ENCODE data around the gene FASTKD1.

The FASTKD1 gene

DNA sequence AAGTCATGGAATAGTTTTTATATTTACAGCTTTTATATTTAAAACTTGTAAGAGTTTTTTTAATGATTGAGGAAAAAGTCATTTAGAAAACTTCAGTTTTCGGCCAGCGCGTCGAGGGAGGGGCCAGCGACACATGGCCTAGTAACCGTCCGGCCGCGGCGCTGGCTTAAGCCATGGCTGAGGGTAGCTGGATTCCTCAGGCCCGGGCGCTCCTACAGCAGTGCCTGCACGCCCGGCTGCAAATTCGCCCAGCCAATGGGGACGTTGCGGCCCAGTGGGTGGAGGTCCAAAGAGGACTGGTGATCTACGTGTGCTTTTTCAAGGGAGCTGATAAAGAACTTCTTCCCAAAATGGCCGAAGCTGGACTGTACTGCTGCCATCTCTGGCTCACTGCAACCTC, 69.0 kb downstream of the FASTKD1 start:
- no peak for TF ChIP-seq CTCF (IDR thresholded peaks at IDR 0.05; ENCODE audit: low read depth, low read length)
- no peak overlapping the region for H3K4me3 ChIP-seq (ENCODE audit: low read depth, low read length)

DNA sequence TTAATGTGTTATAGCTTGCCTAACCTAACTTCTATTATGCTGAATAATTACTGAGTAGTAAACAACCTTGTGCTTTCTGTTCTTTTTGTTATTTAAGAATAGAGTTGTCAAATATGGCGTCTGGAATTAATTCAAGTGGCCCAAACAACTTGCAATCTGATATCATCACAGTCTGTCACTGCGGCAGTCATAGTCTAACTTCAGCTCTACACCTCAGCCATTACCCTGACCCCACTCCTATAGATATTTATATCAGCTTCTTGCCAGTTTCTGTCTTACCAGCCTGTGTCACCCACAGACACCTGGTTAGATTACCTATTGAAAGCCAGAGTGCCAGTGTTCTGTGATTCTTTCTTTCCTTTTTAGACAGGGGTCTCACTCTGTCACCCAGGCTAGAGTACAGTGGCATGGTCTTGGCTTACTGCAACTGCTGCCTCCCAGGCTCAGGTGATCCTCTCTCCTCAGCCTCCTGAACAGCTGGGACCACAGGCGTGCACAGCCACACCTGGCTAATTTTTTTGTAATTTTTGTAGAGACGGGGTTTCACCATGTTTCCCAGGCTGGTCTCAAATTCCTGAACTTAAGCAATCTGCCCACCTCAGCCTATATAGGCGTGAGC, 78.2 kb downstream of the FASTKD1 start:
- no peak for TF ChIP-seq CTCF (IDR thresholded peaks at IDR 0.05; ENCODE audit: low read depth, low read length)
- H3K4me3 ChIP-seq (ENCODE audit: low read depth, low read length), result no peak overlapping the region

DNA sequence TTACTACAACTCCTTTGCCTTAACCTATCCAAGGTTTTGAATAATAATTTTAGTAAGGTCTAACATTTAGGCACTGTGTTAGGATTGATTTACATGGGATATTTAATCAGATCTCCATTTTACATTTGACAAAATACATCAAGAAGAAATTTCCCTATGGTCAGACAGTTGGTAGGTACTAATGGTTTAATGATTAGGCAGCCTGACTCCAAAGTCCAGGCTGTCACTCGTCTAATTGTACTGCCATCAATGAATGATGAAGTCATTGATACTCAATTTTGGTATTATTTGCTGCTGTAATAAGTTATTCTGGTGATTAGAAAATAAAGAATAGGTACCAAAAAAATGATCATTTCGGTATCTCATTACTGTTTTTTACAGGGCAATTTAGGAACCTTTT, 80.3 kb downstream of the FASTKD1 start:
- no peak for TF ChIP-seq CTCF (IDR thresholded peaks at IDR 0.05; ENCODE audit: low read depth, low read length)
- H3K4me3 ChIP-seq (ENCODE audit: low read depth, low read length), result no peak overlapping the region

DNA sequence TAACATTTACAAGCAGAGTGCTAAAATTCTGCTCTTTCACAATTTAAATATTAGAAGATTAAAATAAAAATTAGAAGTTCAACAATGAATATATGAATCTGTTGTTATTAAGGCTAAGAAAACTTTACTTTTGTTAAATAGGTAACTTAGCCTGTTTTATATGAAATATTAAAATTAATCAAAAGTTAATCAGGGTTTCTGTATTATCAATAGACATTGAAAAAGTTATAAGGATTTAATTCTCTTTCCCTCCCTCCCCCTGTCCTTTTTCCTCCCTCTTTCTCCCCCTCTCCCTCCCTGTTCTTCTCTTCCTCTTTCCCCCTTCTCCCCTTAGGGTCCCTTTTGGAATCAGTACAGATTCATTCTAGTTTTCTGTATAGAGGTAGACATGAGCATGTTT, 82.3 kb downstream of the FASTKD1 start:
- H3K4me3 ChIP-seq (ENCODE audit: low read depth, low read length), result no peak overlapping the region
- TF ChIP-seq CTCF (IDR thresholded peaks at IDR 0.05; ENCODE audit: low read depth, low read length), result no peak

- H3K4me3 ChIP-seq (ENCODE audit: low read depth, low read length), result no peak overlapping the region
- no peak for TF ChIP-seq CTCF (IDR thresholded peaks at IDR 0.05; ENCODE audit: low read depth, low read length)
These were observed 82.8 kb downstream of the FASTKD1 start for GRCh38 chr2:169490834-169491233.

- no peak for TF ChIP-seq CTCF (IDR thresholded peaks at IDR 0.05; ENCODE audit: low read depth, low read length)
- H3K4me3 ChIP-seq (ENCODE audit: low read depth, low read length), result no peak overlapping the region
These were observed 87.2 kb downstream of the FASTKD1 start for GRCh38 chr2:169486487-169486886.

DNA sequence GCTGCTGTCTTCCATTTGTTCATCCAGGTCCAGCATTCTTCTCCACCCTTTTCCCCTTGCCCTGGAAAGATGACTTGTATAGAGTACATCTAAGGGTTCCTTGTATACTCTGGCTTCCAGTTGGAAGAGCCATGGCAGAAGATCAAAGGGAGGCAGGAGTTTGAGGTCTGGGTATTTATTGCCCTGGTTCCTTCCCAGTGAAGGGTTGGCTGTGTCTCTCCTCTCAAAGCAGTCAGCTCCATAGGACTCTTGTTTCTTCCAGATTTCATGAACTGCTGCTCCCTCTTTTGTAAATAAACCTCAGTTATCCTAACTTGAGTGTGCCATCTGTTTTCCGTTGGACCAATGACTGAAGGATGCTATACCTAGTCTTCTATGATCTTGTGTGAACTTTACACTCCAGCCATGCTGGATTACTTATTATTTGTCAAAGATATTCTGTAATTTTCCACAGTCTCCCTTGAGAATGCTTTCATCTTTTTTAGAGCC, 88.0 kb downstream of the FASTKD1 start:
- TF ChIP-seq CTCF (IDR thresholded peaks at IDR 0.05; ENCODE audit: low read depth, low read length), result no peak
- no peak overlapping the region for H3K4me3 ChIP-seq (ENCODE audit: low read depth, low read length)

All from WI38 (cell line).